H1 (cell line): ENCODE measurements around the gene ARHGEF4. TPM values are rescaled to one million over a fixed set of nuclear protein-coding genes. Genes with fewer than 3 reads are reported as not detected.

Source experiments
- ASH2L ChIP-seq: fragments of 200-600, 300-600 bp; sonication (generic); IDR thresholded peaks from one replicate; pipeline ENCODE4 v1.7.1; 2017; ENCODE audit warnings: low read length
- ATF2 ChIP-seq: IDR thresholded peaks from 2 replicates; pipeline ENCODE4 v1.6.1; 2012; ENCODE audit warnings: low read length, inconsistent platforms
- BCL11A ChIP-seq, 2 experiments: IDR thresholded peaks; one replicate each; pipeline ENCODE4 v1.6.1; 2011; ENCODE audit warnings: low read depth in 2 of 2, low read length in 2 of 2, mild to moderate bottlenecking in 2 of 2
- CHD7 ChIP-seq: fragments of 300-600 bp; sonication (generic); IDR thresholded peaks from 2 replicates; pipeline ENCODE4 v1.7.1; 2012; ENCODE audit warnings: low read length, moderate library complexity, mild to moderate bottlenecking, inconsistent platforms; ENCODE audit not compliant: insufficient replicate concordance
- EZH2 ChIP-seq: fragments of 200-600 bp; sonication (generic); IDR thresholded peaks from 2 replicates; pipeline ENCODE4 v1.7.1; 2012; ENCODE audit warnings: low read depth, mild to moderate bottlenecking, moderate library complexity, low read length, inconsistent platforms; ENCODE audit not compliant: severe bottlenecking
- GTF2F1 ChIP-seq: IDR thresholded peaks from 2 replicates; pipeline ENCODE4 v1.6.1; 2012; ENCODE audit warnings: low read depth, low read length, improper control_type of control experiment, borderline replicate concordance
- NANOG ChIP-seq: IDR thresholded peaks from 2 replicates; pipeline ENCODE4 v1.6.1; 2011; ENCODE audit warnings: low read length, low read depth, mild to moderate bottlenecking, inconsistent platforms; ENCODE audit not compliant: insufficient read depth, poor library complexity, severe bottlenecking
- SIN3A ChIP-seq, 2 experiments: IDR thresholded peaks in 1 of 2; conservative IDR thresholded peaks in 1 of 2; 2 replicates each; pipeline ENCODE4 v1.6.1; 2011 to 2012; ENCODE audit warnings: low read length in 2 of 2, improper control_type of control experiment in 1 of 2, low read depth in 1 of 2, mild to moderate bottlenecking in 1 of 2
- SP2 ChIP-seq: IDR thresholded peaks from 2 replicates; pipeline ENCODE4 v1.6.1; 2012; ENCODE audit warnings: mild to moderate bottlenecking, low read length, inconsistent platforms
- polyA plus RNA-seq, 7 experiments: library from polyadenylated mRNA; depleted of rRNA in 3 of 7; stranded (reverse) in 5 of 7; unstranded in 2 of 7; fragments of >200 nt in 5 of 7; fragments of 200-250 nt in 2 of 7; gene quantifications; 1 replicate in 5 of 7; 2 replicates in 1 of 7; 4 replicates in 1 of 7; pipeline versions ENCODE4 v1.2.1 to v1.2.3, GENCODE V29; 2011 to 2013; ENCODE audit warnings: missing spikeins in 2 of 7, mixed read lengths in 2 of 7
- total RNA-seq: library from RNA; stranded (reverse); fragmentation: NEBNext Ultra II Directional; extraction: Animal tissue kit (Norgen Biotek cat#: 25700); gene quantifications from 2 replicates; pipeline ENCODE4 v1.2.1, GENCODE V29; 2021

Gene ARHGEF4
- total and polyA plus RNA-seq, 2 of the 8 experiments (the other 6 are each of a cell fraction or from before 2014, with no cell fraction given) = 10.6 to 14.6 TPM

- TF ChIP-seq CHD7 = no peak
- no peak for TF ChIP-seq SP2
- TF ChIP-seq SIN3A (conservative IDR thresholded peaks at IDR 0.05 in 1 of 2, IDR thresholded peaks at IDR 0.05 in 1 of 2; ENCODE audit: low read depth in 1 of 2, low read length in 2 of 2) = no peak
- no peak for TF ChIP-seq BCL11A (IDR thresholded peaks at IDR 0.05; ENCODE audit: low read depth in 2 of 2, low read length in 2 of 2)
- TF ChIP-seq EZH2 = no peak
- no peak for TF ChIP-seq NANOG
- TF ChIP-seq ASH2L = no peak
- no peak for TF ChIP-seq ATF2
- no peak for TF ChIP-seq GTF2F1
Measured at GRCh38 chr2:131081190-131081589, 244.5 kb downstream of the ARHGEF4 start (continued).
